GM21717 (cell line): Measurements from ENCODE around the gene FAM111A.

Experiments used
- ATAC-seq: cut with Tn5 transposase; IDR thresholded peaks from one replicate; pipeline ENCODE4 v1.9.1; 2021; ENCODE audit warnings: mild to moderate bottlenecking, moderate library complexity; ENCODE audit not compliant: unreplicated experiment

FAM111A gene

DNA sequence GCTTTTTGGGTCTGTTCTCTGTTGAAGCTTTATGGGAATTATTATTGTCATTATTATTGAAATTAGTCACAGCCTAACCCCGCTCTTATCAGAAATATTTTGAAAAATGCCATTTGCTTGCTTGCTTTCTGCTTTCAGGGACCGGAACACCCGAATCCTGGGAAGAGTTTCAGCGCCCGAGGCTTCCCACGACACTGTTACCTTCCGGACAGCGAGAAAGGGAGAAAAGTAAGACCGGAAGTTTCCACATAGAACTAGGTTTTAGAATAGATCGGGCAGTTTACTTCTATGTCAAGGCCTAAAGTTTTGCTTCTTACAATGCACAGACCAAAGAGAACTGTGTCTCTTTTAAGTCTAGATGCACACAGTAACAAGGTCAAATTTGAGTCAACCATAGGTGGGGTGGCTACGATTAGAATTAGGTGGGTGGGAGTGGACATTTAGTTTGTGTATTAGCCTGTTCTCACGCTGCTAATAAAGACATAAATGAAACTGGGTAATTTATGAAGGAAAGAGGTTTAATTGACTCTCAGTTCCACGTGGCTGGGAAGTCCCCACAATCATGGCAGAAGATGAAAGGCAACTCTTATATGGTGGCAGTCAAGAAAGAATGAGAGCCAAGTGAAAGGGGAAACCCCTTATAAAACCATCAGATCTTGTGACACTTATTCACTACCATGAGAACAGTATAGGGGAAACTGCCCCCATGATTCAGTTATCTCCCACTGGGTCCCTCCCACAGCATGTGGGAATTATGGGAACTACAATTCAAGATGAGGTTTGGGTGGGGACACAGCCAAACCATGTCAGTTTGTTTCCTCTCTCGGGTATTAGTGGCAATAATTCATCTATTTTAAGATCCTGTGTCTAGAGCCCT lies 57.1 kb downstream of the FAM111A start:
- ATAC-seq, result peak; percentile 49

DNA sequence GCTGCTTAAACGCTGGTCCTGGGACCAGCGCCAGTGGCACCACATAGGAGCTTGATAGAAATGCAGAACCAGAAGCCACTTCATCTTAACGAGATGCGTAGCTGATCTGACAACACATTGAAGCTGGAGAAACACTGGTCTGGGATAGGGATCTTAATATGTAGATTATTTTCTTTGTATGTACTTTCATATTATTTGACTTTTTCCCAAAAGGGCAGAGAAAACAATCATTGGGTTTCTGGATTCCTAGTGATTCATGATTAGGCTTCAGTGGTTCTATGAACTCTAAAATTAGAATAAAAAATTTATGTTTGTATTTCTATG lies 57.7 kb downstream of the FAM111A start:
- ATAC-seq, result peak; percentile 34

DNA sequence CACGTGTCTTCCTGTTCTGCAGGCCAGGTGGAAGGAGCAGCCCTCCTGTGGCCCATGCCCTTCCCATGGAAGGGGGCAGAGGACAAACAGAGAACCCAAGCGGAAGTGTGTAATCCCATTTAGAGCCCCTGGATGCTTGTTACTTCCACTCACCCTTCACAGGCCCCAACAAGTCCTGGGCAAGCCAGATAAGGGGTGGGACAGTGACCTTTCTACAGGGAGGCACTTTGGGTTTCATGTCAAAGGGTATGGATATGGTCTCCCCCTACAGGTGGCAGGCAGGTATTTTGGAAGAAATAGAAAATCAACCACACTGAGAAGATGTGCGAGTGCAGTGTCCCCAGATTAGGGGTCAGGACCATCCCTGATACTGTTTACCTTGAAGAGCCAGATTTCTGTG lies 58.7 kb downstream of the FAM111A start:
- ATAC-seq, result no peak
